Measurements from ENCODE around the gene LPCAT1.
"Not testable (repeated sequence)": the region's sequence is repeated elsewhere in the genome, so short reads cannot be mapped to it uniquely, and the experiment has no call there.

LPCAT1 gene

DNA sequence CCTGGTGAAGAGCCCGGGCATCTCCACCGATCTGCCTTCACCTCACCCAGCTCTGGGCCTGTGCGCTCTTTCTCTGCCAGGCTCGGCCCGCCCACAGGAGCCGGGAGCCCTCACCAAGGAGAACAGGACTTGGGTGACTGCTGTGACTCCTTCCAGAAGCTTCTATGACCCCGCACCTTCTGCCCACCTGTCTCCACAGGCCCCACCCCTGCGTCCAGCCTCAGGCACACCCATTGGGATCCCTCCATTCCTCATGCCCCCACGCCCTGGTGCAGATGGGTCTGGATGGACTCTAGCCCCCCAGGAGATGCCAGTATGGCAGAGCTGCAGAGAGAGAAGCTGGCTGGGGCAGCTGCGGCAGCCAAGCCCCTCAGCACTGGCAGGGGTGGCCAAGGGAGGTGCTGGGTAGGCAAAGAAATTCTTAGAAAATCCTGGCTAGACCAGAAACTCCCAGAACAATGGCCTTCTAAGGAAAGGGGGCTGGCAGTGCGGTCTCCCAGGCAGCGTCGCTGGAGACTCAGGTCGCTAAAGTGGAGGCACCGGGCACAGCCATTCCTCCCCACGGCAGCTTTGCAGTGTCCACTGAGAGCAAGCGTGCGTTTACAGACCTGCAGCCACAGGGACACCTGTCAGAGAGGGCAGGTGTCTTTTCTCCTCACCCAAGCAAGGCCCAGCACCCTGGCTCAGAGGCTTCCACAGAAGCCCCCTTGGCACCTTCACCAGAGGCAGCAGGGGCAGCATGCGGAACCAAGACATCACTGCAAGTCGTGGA is 17.3 kb downstream of the LPCAT1 start:
- peaks cover 8% of the 10 kb centered on the region for H3K4me1 ChIP-seq (ENCODE audit: control insufficient read depth, insufficient read depth, low read length)
- no peaks in the 10 kb centered on the region for H3K9me3 ChIP-seq (ENCODE audit: control insufficient read depth in 2 of 2, low read length in 2 of 2)

DNA sequence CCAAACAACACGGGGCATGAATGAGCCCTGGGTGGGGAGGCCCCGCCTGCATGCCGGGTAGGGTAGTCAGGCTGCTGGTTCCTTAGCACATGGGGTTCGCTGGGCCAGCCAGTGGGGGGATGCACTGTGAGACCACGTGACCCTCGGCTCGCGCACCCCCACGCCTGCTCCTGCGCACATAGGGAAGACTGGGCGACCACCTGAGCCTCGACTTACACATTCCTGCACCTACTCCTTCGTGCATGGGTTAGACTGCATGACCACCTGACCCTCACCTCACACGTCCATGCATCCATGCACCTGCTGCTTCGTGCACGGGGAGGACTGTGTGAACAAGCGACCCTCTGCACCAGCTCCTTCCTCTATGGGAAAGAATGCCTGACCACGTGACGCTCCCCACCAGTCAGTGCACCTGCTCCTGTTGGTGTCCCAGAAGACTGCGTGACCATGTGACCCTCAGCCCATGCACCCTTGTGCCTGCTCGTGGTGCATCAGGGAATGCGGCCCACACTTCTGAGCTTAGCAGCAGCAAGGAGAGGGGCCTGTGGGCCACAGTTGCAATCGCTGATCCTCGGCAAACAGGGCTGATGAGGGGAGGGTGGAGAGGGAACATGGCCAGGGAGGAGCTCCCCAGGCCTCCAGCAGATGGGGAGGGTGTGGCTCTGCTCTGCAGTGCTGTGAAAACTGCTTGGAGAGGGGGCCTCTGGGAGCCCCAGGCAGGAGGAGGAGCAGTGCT is 18.1 kb downstream of the LPCAT1 start:
- Histone ChIP-seq H3K9ac (ENCODE audit: low read length in 2 of 2) (no peak overlapping the region), H3K36me3 (ENCODE audit: control insufficient read depth in 2 of 2, insufficient read depth in 2 of 2, low read length in 2 of 2) (peaks cover 0 to 2% of the 10 kb centered on the region in 2 donors), H3K27ac (ENCODE audit: low read length) (no peak overlapping the region), H3K4me1 (ENCODE audit: control insufficient read depth, insufficient read depth, low read length) (peaks cover 15% of the 10 kb centered on the region), H3K27me3 (ENCODE audit: control insufficient read depth in 1 of 2, insufficient read depth in 2 of 2, low read length in 2 of 2) (no peaks in the 10 kb centered on the region), H3K4me3 (ENCODE audit: low read length in 2 of 2) (no peak overlapping the region), H3K9me3 (ENCODE audit: control insufficient read depth in 2 of 2, low read length in 2 of 2) (no peaks in the 10 kb centered on the region)

More for the DNA sequence above, 17.3 kb downstream of the LPCAT1 start:
- H3K36me3 ChIP-seq (ENCODE audit: control insufficient read depth in 2 of 2, insufficient read depth in 2 of 2, low read length in 2 of 2): peaks cover 0 to 3% of the 10 kb centered on the region in 2 donors
- H3K27me3 ChIP-seq (ENCODE audit: control insufficient read depth in 1 of 2, insufficient read depth in 2 of 2, low read length in 2 of 2): no peaks in the 10 kb centered on the region
- no peak overlapping the region for H3K27ac ChIP-seq (ENCODE audit: low read length)
- H3K4me3 ChIP-seq (ENCODE audit: low read length in 2 of 2): no peak overlapping the region
- H3K9ac ChIP-seq (ENCODE audit: low read length in 2 of 2): no peak overlapping the region

DNA sequence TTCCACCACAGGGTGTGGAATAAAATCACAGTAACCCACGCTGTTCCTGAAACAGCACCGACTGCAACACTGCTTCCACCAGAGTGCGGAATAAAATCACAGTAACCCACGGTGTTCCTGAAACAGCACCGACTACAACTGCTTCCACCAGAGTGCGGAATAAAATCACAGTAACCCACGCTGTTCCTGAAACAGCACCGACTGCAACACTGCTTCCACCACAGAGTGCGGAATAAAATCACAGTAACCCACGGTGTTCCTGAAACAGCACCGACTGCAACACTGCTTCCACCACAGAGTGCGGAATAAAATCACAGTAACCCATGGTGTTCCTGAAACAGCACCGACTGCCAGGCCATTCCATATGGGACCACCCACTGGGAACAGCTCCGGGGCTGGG is 18.7 kb downstream of the LPCAT1 start:
- not testable (repeated sequence) for H3K36me3 ChIP-seq (ENCODE audit: control insufficient read depth in 2 of 2, insufficient read depth in 2 of 2, low read length in 2 of 2); H3K9ac ChIP-seq (ENCODE audit: low read length in 2 of 2); H3K4me3 ChIP-seq (ENCODE audit: low read length in 2 of 2); H3K9me3 ChIP-seq (ENCODE audit: control insufficient read depth in 2 of 2, low read length in 2 of 2); H3K27ac ChIP-seq (ENCODE audit: low read length); H3K27me3 ChIP-seq (ENCODE audit: control insufficient read depth in 1 of 2, insufficient read depth in 2 of 2, low read length in 2 of 2)
- peaks cover 21% of the 10 kb centered on the region for H3K4me1 ChIP-seq (ENCODE audit: control insufficient read depth, insufficient read depth, low read length)

DNA sequence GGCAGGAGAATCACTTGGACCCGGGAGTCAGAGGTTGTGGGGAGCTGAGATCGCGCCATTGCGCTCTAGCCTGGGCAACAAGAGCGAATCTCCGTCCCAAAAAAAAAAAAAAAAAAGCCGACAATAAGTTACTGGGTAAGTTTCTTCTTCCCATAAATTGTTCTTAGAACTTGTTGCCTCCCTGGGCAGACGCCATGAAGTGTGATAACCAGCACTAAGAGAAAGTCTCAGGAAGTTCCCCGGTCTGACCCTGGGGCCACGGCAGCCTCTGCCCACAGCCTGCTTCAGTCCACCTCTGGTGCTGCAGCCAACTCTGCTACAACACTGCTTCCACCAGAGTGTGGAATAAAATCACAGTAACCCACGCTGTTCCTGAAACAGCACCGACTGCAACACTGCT is 19.1 kb downstream of the LPCAT1 start:
- Histone ChIP-seq H3K4me3 (ENCODE audit: low read length in 2 of 2) (no peak overlapping the region), H3K27me3 (ENCODE audit: control insufficient read depth in 1 of 2, insufficient read depth in 2 of 2, low read length in 2 of 2) (no peaks in the 10 kb centered on the region), H3K27ac (ENCODE audit: low read length) (no peak overlapping the region), H3K9ac (ENCODE audit: low read length in 2 of 2) (no peak overlapping the region), H3K36me3 (ENCODE audit: control insufficient read depth in 2 of 2, insufficient read depth in 2 of 2, low read length in 2 of 2) (peaks cover 0 to 2% of the 10 kb centered on the region in 2 donors), H3K9me3 (ENCODE audit: control insufficient read depth in 2 of 2, low read length in 2 of 2) (no peaks in the 10 kb centered on the region), H3K4me1 (ENCODE audit: control insufficient read depth, insufficient read depth, low read length) (peaks cover 25% of the 10 kb centered on the region)

DNA sequence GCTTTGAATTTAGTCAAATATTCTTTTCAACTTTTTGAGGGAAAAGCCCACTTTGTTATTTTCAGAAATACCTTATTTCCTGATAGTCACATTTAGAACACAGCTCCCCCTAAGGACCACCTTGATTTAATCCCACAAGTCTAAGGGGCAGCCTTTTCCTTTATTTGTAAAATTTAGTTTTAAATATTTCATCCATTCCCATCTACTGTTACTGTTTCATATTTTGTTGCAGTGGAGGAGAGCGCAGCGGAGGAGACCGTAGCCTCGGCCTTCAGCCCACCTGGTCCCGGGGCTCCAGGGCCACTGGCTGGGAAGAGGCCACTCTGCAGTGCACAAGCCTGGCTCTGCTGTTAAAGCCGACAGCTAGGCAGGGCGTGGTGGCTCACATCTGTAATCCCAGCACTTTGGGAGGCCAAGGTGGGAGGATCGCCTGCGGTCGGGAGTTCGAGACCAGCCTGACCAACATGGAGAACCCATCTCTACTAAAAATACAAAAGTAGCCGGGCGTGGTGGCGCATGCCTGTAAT is 19.6 kb downstream of the LPCAT1 start:
- Histone ChIP-seq H3K27me3 (ENCODE audit: control insufficient read depth in 1 of 2, insufficient read depth in 2 of 2, low read length in 2 of 2) (no peaks in the 10 kb centered on the region), H3K9ac (ENCODE audit: low read length in 2 of 2) (no peak overlapping the region), H3K4me3 (ENCODE audit: low read length in 2 of 2) (no peak overlapping the region), H3K9me3 (ENCODE audit: control insufficient read depth in 2 of 2, low read length in 2 of 2) (no peaks in the 10 kb centered on the region), H3K4me1 (ENCODE audit: control insufficient read depth, insufficient read depth, low read length) (peaks cover 28% of the 10 kb centered on the region), H3K27ac (ENCODE audit: low read length) (no peak overlapping the region), H3K36me3 (ENCODE audit: control insufficient read depth in 2 of 2, insufficient read depth in 2 of 2, low read length in 2 of 2) (peaks cover 0 to 2% of the 10 kb centered on the region in 2 donors)

DNA sequence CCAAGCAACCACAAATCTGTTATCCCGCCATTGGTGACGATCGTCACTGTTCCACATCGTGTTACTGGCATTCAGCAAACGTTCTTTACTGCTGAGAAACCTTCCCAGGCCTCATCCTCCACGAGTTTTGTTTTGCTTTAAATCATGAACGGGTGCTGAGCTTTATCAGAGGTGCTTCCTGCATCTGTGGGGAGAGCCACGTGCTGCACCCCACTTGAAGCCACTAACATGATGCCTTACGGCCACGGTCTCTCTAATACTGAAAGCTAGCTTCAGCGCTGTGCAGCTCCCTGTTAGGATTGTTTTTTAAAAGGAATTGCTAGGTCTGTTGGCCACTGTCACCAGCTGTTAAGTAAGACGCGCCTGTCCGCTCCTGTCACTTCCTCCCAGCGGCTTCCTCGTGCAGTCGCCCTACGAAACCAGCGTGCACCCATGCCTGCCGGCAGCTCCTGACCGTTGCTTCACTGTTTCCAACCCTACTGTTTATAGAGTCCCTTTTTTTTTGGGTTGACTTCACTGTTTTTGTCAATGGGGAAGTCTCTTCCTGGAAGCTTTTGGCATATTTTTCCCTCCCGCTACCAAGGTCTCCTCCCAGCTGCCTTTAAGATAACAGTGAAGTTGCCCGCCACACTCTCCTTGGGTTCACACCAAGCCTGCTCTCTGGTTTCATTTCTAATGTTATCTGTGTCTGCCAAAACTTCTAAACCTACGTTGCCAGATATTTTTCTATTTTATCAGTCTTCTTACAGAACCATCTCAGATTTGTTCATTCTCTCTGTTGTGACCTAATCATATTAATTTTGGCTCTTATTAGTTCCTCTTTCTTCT is 20.3 kb downstream of the LPCAT1 start:
- Histone ChIP-seq H3K4me3 (ENCODE audit: low read length in 2 of 2) (no peak overlapping the region), H3K9ac (ENCODE audit: low read length in 2 of 2) (no peak overlapping the region), H3K4me1 (ENCODE audit: control insufficient read depth, insufficient read depth, low read length) (peaks cover 30% of the 10 kb centered on the region), H3K27me3 (ENCODE audit: control insufficient read depth in 1 of 2, insufficient read depth in 2 of 2, low read length in 2 of 2) (no peaks in the 10 kb centered on the region), H3K27ac (ENCODE audit: low read length) (no peak overlapping the region), H3K36me3 (ENCODE audit: control insufficient read depth in 2 of 2, insufficient read depth in 2 of 2, low read length in 2 of 2) (peaks cover 0 to 3% of the 10 kb centered on the region in 2 donors), H3K9me3 (ENCODE audit: control insufficient read depth in 2 of 2, low read length in 2 of 2) (no peaks in the 10 kb centered on the region)

DNA sequence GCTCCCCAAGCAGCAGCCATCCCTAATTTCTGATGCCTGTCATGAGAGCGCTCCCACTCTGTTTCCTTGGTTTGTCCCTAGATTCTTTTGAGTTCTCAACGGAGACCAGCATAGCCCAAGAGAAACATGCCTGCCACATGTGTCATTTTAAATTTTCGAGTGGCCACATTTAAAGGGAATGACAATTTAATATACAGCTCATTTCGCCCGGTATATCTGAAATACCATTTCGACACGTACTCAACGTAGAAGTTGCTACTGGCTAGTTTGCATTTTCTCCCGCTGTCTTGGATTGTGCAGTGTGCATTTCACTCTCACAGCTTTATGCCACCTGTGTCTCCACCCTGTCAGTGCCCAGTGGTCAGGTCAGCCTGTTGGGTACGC is 21.0 kb downstream of the LPCAT1 start:
- Histone ChIP-seq H3K36me3 (ENCODE audit: control insufficient read depth in 2 of 2, insufficient read depth in 2 of 2, low read length in 2 of 2) (peaks cover 0 to 3% of the 10 kb centered on the region in 2 donors), H3K9ac (ENCODE audit: low read length in 2 of 2) (no peak overlapping the region), H3K4me3 (ENCODE audit: low read length in 2 of 2) (no peak overlapping the region), H3K4me1 (ENCODE audit: control insufficient read depth, insufficient read depth, low read length) (peaks cover 30% of the 10 kb centered on the region), H3K9me3 (ENCODE audit: control insufficient read depth in 2 of 2, low read length in 2 of 2) (no peaks in the 10 kb centered on the region), H3K27ac (ENCODE audit: low read length) (no peak overlapping the region), H3K27me3 (ENCODE audit: control insufficient read depth in 1 of 2, insufficient read depth in 2 of 2, low read length in 2 of 2) (no peaks in the 10 kb centered on the region)

DNA sequence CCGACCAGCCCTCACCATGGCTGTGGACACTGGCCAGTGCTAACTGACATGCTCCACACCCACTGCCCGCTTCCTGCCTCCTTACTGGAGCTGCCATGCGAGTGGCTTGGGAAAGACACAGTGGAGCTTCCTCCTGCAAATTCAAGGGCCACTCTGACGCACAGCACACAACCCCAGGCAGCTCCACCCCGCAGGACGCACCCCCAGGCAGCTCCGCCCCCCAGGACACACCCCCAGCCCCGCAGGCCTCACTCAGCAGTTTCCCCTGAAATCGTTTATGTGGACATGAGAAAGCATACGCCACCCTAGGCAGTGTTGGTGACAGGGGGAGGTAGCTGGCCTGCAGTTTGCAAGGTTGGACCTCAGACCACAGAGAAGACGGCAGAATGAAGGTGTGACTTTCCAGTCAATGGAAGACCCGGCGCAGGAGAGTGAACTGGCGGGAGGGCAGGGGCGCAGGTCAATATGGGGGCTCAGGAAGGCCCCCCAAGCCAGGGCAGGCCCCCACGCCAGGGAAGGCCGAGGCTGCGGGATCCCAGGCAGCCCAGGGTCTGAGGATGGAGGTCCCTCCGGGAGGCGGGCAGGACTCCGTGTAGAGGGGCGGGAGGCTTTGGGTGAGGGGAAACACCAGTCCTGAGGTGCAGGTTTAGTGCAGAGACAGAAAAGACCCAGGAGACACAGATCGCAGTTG is 21.6 kb downstream of the LPCAT1 start:
- Histone ChIP-seq H3K9me3 (ENCODE audit: control insufficient read depth in 2 of 2, low read length in 2 of 2) (no peaks in the 10 kb centered on the region), H3K4me3 (ENCODE audit: low read length in 2 of 2) (no peak overlapping the region), H3K4me1 (ENCODE audit: control insufficient read depth, insufficient read depth, low read length) (peaks cover 31% of the 10 kb centered on the region), H3K27me3 (ENCODE audit: control insufficient read depth in 1 of 2, insufficient read depth in 2 of 2, low read length in 2 of 2) (no peaks in the 10 kb centered on the region), H3K36me3 (ENCODE audit: control insufficient read depth in 2 of 2, insufficient read depth in 2 of 2, low read length in 2 of 2) (peaks cover 0 to 3% of the 10 kb centered on the region in 2 donors), H3K27ac (ENCODE audit: low read length) (no peak overlapping the region), H3K9ac (ENCODE audit: low read length in 2 of 2) (no peak overlapping the region)

DNA sequence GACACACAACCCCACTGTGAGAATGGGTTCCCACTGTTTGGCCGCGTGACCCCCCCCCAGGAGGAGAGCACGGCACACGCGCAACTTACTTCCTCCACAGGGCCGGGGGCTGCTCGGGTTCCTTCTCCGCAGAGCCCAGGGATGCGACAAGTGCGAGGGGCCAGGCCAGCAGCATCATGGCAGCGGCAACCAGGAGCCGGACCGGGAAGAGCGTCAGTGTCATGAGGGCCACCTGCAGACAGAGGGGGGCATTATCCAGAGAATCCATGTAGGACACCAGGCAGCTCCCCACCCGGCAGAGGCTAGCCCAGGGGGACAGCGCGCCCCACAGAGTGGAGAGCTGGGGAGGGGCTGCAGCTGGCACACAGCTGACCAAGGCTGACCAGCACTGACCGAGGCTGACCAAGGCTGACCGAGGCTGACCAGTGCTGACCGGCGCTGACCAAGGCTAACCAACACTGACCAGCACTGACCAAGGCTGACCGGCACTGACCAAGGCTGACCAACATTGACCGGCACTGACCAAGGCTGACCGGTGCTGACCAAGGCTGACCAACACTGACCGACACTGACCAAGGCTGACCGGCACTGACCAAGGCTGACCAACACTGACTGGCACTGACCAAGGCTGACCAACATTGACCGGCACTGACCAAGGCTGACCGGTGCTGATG is 22.3 kb downstream of the LPCAT1 start:
- Histone ChIP-seq H3K9me3 (ENCODE audit: control insufficient read depth in 2 of 2, low read length in 2 of 2) (no peaks in the 10 kb centered on the region), H3K9ac (ENCODE audit: low read length in 2 of 2) (no peak overlapping the region), H3K4me1 (ENCODE audit: control insufficient read depth, insufficient read depth, low read length) (peaks cover 36% of the 10 kb centered on the region), H3K36me3 (ENCODE audit: control insufficient read depth in 2 of 2, insufficient read depth in 2 of 2, low read length in 2 of 2) (peaks cover 0 to 6% of the 10 kb centered on the region in 2 donors), H3K4me3 (ENCODE audit: low read length in 2 of 2) (no peak overlapping the region), H3K27me3 (ENCODE audit: control insufficient read depth in 1 of 2, insufficient read depth in 2 of 2, low read length in 2 of 2) (no peaks in the 10 kb centered on the region), H3K27ac (ENCODE audit: low read length) (no peak overlapping the region)

Measured in stomach smooth muscle (tissue), 2 donors.